Measurements from ENCODE around the gene RFX2.

- no peak for TF ChIP-seq CTCF (IDR thresholded peaks at IDR 0.05)
- TF ChIP-seq POLR2A (IDR thresholded peaks at IDR 0.05) = no peak
These were observed 160.5 kb downstream of the RFX2 start for GRCh38 chr19:5949792-5950305.

Measured in right lobe of liver (tissue), 4 donors.